ENCODE data around the gene THAP7. TPM values are rescaled to one million over a fixed set of nuclear protein-coding genes. Genes with fewer than 3 reads are reported as not detected.

Gene THAP7
- total and polyA plus RNA-seq, 9 donors: 7.8 to 54.9 (median 39.3) TPM

DNA sequence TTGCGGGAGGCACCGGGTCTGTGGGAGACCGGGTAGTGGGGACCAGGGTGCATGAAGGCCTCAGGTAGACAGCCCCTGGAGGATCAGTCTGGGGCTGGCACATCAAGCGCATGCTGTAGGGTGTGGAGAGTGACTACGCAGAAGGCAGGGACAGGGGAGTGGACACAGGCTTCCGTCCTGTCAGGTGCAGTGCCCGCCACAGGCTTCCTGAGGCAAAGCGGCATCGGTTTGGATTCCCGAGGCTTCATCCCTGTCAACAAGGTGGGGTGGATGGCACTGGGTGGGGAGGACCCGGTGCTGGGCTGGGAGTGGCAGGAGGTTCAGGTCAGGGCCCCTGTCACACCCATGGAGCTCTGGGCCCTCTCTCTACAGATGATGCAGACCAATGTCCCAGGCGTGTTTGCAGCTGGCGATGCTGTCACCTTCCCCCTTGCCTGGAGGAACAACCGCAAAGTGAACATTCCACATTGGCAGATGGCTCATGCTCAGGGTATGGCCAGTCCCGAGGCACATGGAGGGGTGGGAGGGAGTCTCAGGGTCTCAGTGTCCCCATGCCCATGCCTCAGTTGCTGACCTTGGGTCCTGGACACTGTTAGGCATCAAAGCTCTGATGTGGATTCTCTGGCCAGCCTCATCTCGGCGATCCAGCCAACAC is 24.3 kb downstream of the THAP7 start:
- intact Hi-C loops (cut with DNase I): no loop called here

DNA sequence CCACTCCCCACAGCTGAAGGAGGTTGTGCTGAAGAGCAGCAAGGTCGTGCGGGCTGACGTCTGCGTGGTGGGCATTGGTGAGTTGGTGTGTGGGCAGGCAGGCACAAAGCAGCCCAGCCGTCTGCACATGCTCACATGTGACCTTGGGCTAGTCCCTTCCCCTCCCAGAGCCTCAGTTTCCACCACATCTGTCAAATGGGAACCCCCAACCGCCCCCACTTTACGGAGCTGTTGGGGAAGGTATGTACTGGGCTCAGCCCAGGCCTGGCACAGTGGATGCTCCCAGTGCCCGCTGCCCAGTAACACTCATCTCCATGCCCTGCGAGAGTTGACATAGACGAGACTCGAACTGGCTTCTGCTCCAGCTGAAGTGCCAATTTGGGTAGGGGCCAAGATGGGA is 24.9 kb downstream of the THAP7 start:
- Histone ChIP-seq H3K9me3 (no peaks in the 10 kb centered on the region), H3K36me3 (no peaks in the 10 kb centered on the region), H3K27ac (no peak overlapping the region), H3K4me1 (ENCODE audit: insufficient read depth) (peaks cover 10% of the 10 kb centered on the region), H3K27me3 (no peaks in the 10 kb centered on the region), H3K4me3 (no peak overlapping the region)
- TF ChIP-seq POLR2A (IDR thresholded peaks at IDR 0.05) (no peak), EP300 (IDR thresholded peaks at IDR 0.05) (no peak)
- TF ChIP-seq, protein P1, sequence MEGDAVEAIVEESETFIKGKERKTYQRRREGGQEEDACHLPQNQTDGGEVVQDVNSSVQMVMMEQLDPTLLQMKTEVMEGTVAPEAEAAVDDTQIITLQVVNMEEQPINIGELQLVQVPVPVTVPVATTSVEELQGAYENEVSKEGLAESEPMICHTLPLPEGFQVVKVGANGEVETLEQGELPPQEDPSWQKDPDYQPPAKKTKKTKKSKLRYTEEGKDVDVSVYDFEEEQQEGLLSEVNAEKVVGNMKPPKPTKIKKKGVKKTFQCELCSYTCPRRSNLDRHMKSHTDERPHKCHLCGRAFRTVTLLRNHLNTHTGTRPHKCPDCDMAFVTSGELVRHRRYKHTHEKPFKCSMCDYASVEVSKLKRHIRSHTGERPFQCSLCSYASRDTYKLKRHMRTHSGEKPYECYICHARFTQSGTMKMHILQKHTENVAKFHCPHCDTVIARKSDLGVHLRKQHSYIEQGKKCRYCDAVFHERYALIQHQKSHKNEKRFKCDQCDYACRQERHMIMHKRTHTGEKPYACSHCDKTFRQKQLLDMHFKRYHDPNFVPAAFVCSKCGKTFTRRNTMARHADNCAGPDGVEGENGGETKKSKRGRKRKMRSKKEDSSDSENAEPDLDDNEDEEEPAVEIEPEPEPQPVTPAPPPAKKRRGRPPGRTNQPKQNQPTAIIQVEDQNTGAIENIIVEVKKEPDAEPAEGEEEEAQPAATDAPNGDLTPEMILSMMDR (IDR thresholded peaks at IDR 0.05): no peak
- intact Hi-C loops (cut with DNase I): no loop called here
- WGBS, 3 donors: 66 to 75% (median 70%) methylated on average over 11 of the region's 11 CpGs
- no peak for DNase-seq

More for the DNA sequence above, 24.3 kb downstream of the THAP7 start:
- Histone ChIP-seq H3K36me3 (no peaks in the 10 kb centered on the region), H3K27me3 (no peaks in the 10 kb centered on the region), H3K4me1 (ENCODE audit: insufficient read depth) (peaks cover 10% of the 10 kb centered on the region), H3K9me3 (no peaks in the 10 kb centered on the region), H3K4me3 (no peak overlapping the region), H3K27ac (no peak overlapping the region)
- TF ChIP-seq POLR2A (IDR thresholded peaks at IDR 0.05) (no peak), EP300 (IDR thresholded peaks at IDR 0.05) (no peak)
- TF ChIP-seq, protein P1 (IDR thresholded peaks at IDR 0.05): no peak
- WGBS, 3 donors: 84 to 89% (median 84%) methylated on average over 17 of the region's 17 CpGs
- no peak for DNase-seq

DNA sequence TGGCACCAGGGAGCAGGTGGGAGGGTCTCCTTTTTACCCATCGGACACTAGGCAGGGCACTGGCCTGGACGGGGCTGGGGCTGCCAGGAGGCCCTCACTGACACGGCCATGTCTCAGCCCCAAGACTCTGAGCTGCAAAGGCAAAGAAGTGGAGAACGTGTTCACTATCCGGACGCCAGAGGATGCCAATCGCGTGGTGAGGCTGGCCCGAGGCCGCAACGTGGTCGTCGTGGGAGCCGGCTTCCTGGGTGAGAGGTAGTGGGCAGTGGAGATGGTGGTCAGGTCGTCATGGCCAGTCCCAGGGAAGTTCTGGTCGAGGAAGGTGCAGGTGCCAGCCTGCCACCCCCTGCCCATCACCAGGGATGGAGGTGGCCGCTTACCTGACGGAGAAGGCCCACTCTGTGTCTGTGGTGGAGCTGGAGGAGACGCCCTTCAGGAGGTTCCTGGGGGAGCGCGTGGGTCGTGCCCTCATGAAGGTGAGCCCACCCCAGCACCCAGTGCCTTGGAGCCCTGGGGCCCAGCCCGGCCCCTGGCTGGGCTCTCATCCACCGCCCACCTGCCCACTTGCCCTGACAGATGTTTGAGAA is 25.5 kb downstream of the THAP7 start:
- Histone ChIP-seq H3K27ac (no peak overlapping the region), H3K9me3 (no peaks in the 10 kb centered on the region), H3K4me3 (no peak overlapping the region), H3K4me1 (ENCODE audit: insufficient read depth) (peaks cover 10% of the 10 kb centered on the region), H3K36me3 (no peaks in the 10 kb centered on the region), H3K27me3 (no peaks in the 10 kb centered on the region)
- intact Hi-C loops (cut with DNase I): no loop called here
- 76 to 80% (median 77%) methylated on average over 24 of the region's 24 CpGs for WGBS, 3 donors
- no peak for DNase-seq
- TF ChIP-seq EP300 (IDR thresholded peaks at IDR 0.05) (no peak), POLR2A (IDR thresholded peaks at IDR 0.05) (no peak)
- TF ChIP-seq, protein P1 (IDR thresholded peaks at IDR 0.05): no peak

DNA sequence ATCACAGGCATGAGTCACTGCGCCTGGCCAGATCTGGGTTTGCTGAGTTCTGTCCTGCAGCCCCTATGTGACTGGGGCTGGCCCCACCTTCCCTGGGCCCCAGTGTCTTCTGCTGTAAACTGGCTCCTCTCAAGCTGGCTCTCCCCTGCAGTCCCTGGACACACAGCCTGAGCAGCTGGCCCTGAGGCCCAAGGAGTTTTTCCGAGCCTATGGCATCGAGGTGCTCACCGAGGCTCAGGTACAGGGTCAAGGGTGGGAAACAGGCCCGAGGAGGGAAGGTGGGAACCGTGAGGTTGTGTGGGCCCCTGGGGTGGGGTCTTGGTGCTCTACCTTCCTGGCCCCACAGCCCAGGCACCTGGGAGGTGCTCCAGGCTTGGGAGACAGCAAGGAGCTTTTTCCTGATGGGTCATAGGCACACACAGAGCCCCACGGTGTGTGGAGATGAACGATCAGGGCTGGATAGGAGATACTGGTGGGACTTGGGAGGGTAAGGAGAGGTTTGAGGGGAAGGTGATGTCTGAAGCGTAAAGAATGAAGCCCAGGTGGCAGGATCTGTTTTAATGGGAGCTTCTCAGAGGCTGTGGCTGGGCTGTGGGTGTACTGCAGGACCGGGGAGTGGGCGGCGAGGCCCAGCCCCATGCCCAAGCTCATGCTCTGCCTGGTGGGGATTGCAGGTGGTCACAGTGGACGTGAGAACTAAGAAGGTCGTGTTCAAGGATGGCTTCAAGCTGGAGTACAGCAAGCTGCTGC is 26.2 kb downstream of the THAP7 start:
- intact Hi-C loops (cut with DNase I): no loop called here
- no peaks in the 10 kb centered on the region for H3K9me3 ChIP-seq
- DNase-seq: no peak
- WGBS, 3 donors: 69 to 84% (median 76%) methylated on average over 14 of the region's 14 CpGs
- no peak overlapping the region for H3K27ac ChIP-seq
- no peaks in the 10 kb centered on the region for H3K36me3 ChIP-seq
- peaks cover 10% of the 10 kb centered on the region for H3K4me1 ChIP-seq (ENCODE audit: insufficient read depth)
- TF ChIP-seq, protein P1 (IDR thresholded peaks at IDR 0.05): no peak
- no peak for TF ChIP-seq POLR2A (IDR thresholded peaks at IDR 0.05)
- TF ChIP-seq EP300 (IDR thresholded peaks at IDR 0.05): no peak
- H3K4me3 ChIP-seq: no peak overlapping the region
- no peaks in the 10 kb centered on the region for H3K27me3 ChIP-seq
